Thyroid gland (tissue), 4 donors: ENCODE measurements around the gene ADRA2C.

Experiments
- POLR2A ChIP-seq, 2 donors: fragments of 450-650 bp; IDR thresholded peaks; one replicate each; pipeline ENCODE4 v1.6.1; 2017; ENCODE audit warnings: antibody characterized with exemption in 2 of 2, mild to moderate bottlenecking in 2 of 2, moderate library complexity in 1 of 2
- TF ChIP-seq, protein P1 (sequence below), 6 experiments: fragments of 200-600 bp in 3 of 6; fragments of 450-650 bp in 3 of 6; sonication (generic) in 3 of 6; IDR thresholded peaks; one replicate each; pipeline ENCODE4 v1.5.1; 2016 to 2019; ENCODE audit warnings: antibody characterized with exemption in 6 of 6, mild to moderate bottlenecking in 2 of 6, inconsistent platforms in 1 of 6, moderate library complexity in 1 of 6

DNA sequence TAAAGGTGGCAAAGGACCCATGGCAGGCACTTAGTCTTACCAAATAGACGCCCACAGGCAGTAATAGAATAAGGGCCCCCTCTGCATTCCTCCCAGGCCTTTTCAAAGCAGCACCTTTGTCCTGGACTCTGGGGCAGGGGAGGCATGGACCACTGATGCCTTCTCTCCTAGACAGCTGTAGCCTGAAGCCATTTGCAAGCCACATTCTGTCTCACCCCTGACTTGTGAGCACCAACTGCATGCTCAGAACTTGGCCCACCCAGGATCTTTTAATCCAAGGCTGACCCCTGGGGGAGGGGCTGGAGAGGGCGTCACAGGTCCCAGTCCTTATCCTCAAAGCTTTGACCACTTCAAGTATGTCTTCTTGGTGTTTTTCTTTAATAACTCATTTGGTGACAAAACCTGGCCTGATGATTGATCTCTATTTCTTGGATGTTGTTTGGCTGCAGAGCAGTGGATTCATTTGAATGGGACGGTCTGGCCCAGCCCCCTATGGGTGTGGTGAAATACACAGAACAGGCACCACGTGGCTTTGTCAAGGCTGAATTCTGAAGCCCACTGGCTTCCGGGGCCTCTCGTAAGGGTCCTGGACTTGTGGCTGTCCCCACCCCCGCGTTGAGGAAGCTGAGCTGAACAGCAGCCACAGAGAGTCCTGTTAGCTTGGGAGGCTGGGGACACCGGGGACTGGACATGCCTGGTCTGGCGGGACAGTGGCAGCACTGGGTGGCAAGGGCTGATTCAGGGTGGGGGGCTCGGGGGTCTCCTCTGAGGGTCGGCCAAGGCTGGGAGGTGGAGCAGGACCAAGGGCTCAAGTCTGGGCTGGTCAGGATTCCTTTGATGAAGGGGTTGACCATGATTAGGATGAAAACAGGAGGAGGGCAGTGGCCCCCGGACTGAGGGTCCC lies 36.6 kb downstream of the ADRA2C start:
- TF ChIP-seq POLR2A (IDR thresholded peaks at IDR 0.05): no peak
- TF ChIP-seq, protein P1, sequence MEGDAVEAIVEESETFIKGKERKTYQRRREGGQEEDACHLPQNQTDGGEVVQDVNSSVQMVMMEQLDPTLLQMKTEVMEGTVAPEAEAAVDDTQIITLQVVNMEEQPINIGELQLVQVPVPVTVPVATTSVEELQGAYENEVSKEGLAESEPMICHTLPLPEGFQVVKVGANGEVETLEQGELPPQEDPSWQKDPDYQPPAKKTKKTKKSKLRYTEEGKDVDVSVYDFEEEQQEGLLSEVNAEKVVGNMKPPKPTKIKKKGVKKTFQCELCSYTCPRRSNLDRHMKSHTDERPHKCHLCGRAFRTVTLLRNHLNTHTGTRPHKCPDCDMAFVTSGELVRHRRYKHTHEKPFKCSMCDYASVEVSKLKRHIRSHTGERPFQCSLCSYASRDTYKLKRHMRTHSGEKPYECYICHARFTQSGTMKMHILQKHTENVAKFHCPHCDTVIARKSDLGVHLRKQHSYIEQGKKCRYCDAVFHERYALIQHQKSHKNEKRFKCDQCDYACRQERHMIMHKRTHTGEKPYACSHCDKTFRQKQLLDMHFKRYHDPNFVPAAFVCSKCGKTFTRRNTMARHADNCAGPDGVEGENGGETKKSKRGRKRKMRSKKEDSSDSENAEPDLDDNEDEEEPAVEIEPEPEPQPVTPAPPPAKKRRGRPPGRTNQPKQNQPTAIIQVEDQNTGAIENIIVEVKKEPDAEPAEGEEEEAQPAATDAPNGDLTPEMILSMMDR (IDR thresholded peaks at IDR 0.05): no peak
